HTERT RPE-1 (cell line): Measurements from ENCODE around the gene MAPK10.
"Not testable (repeated sequence)": the region's sequence is repeated elsewhere in the genome, so short reads cannot be mapped to it uniquely, and the experiment has no call there.

Experiments
- in situ Hi-C: fragments of 300-500 bp; cut with MboI; formaldehyde crosslinking; loops from 4 replicates; pipeline ENCODE4 v1.14.3; 2020; ENCODE audit warnings: low sequenced_read_pairs

Gene MAPK10

DNA sequence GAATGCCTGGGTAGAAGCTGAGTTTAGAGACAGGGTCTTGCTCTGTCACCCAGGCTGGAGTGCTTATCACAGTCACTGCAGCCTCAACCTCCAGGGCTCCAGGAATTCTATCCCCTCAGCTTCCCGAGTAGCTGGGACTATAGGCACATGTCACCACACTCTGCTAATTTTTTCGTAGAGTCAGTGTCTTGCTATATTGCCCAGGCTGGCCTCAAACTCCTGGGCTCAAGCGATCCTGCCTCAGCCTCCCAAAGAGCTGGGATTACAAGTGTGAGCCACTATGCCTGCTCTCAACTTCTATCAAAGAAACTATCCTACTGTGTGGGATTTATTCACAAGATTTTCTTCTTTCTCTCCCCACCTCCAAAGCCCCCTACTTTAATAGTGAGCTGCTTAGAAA, 15.7 kb downstream of the MAPK10 start:
- in situ Hi-C loops, result no loop called here

DNA sequence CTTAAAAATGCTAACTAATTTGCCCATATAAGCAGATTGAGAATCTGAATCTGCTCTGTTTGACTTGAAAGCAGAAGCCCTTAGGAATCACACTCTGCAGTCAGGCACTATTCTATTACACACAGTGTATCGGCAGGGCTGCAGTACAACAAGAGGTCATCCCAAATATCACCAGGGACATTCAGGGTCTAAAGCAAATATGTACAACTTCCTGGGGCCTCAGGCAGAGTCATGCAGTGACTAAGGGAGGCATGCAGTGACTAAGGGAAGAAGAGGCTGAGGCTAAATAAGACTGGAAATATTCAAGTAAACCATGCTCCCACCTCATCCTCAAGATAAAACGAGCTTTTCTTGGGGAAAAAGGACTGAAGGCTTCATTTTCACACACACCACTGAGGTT, 20.9 kb downstream of the MAPK10 start:
- in situ Hi-C loops, result no loop called here

DNA sequence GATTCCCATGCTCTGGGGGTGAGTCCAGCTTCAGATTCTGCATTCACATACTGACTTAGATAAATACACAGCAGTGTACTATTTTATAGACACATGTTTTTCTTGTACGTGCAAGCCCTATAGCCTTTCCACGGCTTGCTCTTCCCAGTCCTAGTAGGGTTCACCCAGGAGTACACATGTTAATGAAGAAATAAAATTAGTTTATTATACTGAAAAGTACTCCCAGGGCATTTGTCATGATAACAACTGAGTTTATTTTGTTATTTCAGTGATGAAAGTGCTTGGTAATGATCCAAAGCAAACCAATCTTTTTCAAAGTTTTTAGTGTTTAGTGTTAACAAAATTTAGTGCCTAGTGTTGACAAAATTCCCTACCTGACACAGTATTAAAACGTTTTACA, 21.3 kb downstream of the MAPK10 start:
- in situ Hi-C loops, result no loop called here

- in situ Hi-C loops, result no loop called here
Measured at GRCh38 chr4:86334020-86334750, 25.7 kb downstream of the MAPK10 start.

GRCh38 chr4:86333236-86333635, 26.6 kb downstream of the MAPK10 start:
- in situ Hi-C loops, result no loop called here

DNA sequence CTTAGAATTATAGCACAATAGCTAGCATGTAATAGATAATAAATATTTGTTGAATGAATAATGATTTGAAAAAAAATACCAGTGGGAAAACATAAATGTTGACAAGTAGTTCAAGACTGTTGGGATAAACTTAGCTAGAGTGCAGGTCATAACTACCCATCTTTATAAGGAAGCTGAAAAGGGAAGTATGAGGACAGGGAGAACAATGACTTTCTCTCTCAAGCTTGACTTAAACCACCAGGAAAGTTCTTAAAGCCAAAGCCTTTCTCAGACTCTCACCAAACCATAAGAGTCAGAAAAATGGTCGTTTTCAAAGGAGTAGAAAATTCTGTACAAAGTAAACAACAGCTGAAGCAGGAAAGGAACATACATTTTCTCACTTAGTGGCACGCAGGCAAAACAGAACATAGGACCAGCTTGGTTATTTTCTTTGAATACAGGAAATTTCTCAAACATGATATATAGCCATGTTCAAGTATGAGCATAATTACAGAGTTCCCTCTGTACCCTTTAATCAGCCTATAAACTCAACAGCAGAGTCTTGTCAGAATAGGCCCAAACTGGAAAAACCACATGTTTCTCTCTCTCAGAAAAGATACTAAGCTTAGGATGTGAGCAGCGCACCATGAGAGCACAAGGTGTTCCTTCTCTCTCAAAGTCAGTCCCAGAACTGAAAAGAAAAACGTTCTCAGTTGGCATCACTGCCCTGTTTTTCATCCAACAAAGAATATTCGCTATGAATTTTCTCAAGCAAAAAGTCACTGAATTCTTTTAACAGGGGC, 28.7 kb downstream of the MAPK10 start:
- in situ Hi-C loops, result no loop called here

DNA sequence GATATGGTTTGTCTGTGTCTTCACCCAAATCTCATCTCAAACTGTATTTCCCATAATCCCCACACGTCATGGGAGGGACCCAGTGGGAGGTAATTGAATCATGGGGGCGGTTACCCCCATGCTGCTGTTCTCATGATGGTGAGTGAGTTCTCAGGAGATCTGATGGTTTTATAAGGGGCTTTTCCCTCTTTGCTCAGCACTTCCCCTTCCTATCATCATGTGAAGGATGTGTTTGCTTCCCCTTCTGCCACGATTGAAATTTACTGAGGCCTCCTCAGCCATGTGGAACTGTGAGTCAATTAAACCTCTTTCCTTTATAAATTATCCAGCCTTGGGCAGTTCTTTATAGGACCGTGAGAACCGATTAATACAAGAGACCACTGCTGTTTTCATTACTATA, 29.4 kb downstream of the MAPK10 start:
- in situ Hi-C loops, result not testable (repeated sequence)

DNA sequence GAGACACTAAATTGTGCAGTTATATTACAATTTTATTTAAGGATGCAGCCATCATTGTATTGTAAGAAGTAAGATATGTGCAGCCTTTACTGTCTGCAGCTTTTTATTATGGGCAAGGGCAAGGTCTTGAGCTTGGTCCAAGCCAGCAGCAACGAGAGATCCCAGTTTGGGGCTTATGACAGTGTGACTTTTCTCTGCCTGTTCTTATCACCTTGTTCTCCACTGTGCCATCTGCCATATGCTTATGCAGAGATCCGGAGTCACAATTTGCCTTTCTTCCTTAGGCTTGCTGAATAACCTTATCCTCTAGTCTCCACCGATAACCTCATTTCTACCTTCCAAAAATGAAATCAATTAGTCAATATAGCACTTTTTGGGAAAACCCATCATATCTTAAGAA, 30.4 kb downstream of the MAPK10 start:
- in situ Hi-C loops, result no loop called here

DNA sequence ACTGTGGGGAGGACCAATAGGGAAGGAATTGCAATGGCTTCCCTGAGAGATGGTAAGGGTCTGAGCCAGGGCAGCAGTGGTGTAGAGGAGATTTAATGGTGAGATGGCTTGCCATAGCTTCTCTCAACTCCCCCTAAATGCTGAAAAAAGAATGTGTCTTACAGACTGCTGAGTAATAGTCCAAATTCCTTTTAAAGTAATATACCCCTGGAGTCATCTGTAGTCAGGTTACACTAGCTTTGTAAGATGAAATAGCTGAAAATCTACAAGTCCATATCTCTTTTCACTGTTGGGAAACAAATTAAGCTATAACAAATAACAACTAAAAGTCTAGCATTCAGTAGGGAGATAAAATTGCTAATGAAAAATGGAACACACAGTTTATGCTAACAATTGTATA, 33.5 kb downstream of the MAPK10 start:
- in situ Hi-C loops, result no loop called here

- in situ Hi-C loops, result no loop called here
Measured at GRCh38 chr4:86319390-86319789, 40.5 kb downstream of the MAPK10 start.

DNA sequence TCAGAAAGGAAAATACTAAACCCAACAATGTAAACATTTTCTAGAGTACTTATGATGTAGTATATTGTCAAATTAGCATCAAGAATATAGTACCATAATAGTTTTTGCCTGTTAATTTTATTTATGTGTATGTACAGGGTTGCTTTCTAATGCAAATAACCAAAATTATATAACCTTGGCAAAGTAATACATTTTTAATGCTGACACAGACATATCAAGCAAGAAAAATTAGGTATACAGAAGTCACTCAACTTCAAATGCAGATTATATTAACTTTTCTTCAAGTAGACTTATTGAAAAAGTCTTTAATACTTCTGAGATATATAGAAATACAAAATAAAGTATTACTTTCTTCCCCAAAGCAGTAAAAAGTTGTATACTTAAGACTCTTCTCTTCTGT, 44.3 kb downstream of the MAPK10 start:
- in situ Hi-C loops, result no loop called here

DNA sequence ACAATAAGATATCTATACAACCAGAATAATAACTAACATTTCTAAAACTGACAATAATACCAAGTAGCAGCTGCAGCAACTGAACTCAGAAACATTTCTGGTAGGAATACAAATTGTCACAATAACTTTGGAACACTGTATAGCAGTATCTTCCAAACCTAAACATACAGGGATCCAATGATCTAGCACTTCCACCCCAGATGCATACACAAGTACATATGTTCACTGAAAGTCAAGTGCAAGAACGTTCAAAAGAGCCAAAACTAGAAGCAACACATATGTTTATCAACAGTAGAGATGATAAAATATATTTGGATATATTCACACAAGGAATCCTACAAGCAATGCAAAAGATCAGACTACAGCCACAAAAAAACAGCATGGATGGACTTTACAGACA, 46.2 kb downstream of the MAPK10 start:
- in situ Hi-C loops, result no loop called here

DNA sequence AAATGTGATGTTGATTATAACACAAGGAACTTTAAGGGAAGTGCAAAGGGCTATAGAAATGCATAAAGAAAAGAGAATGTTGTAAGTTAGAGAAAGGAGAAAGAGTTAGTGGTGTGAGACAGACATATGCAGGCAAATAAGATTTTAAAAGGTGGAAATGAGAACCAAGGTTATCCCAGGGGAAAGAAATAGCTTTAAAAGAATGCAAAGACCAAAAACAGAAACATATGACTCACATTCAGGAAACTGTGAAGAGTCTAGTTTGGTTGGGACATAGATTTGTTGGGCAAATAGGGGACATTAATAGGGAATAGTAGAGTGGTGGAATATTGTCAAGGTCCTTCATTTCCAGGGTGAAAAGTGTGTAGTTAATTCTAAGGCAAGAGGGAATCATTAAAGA, 52.4 kb downstream of the MAPK10 start:
- in situ Hi-C loops, result no loop called here

GRCh38 chr4:86306816-86307215, 53.0 kb downstream of the MAPK10 start:
- in situ Hi-C loops, result no loop called here

GRCh38 chr4:86302830-86303229, 57.0 kb downstream of the MAPK10 start:
- in situ Hi-C loops, result no loop called here

GRCh38 chr4:86302251-86302650, 57.6 kb downstream of the MAPK10 start:
- in situ Hi-C loops, result no loop called here

DNA sequence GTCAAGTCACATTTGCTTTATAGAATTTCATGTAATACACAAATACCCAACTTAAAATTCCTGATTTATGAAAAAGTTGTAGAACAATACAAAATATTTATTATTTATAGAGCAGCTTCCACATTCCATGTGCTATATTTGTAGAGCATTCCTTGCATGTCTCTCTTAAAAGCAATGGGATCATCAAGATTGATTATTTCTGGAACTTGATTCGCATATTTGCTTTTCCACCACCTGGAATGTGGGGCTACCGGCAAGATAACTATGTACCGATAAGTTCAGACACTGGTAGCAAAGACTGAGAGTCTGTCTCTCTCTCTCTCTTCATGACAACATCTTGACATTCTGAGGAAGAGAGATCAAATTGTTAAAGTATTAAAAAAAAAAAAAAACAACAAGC, 59.3 kb downstream of the MAPK10 start:
- in situ Hi-C loops, result no loop called here

GRCh38 chr4:86296865-86297264, 63.0 kb downstream of the MAPK10 start:
- in situ Hi-C loops, result no loop called here

DNA sequence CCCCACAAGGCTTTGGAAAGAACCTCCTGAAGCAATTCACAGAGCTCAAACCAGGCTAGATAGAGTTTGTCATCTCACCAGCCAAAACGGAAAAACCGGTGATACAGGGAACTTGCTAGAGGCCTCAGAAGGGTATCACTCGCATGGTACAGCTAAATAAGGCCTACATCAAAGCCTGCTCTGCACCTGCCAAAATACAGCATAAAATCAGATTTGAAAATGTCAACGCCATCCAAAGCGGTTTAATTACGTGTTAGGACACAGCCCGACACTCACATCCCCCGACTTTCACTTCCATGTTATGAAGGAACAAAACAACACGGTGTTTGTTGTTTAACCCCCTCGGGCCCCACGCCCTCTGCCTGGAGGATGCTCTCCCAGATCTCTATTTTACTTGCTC, 65.0 kb downstream of the MAPK10 start:
- in situ Hi-C loops, result no loop called here

- in situ Hi-C loops, result no loop called here
Measured at GRCh38 chr4:86291180-86291579, 68.7 kb downstream of the MAPK10 start.

- in situ Hi-C loops, result no loop called here
Measured at GRCh38 chr4:86286726-86287125, 73.1 kb downstream of the MAPK10 start.

DNA sequence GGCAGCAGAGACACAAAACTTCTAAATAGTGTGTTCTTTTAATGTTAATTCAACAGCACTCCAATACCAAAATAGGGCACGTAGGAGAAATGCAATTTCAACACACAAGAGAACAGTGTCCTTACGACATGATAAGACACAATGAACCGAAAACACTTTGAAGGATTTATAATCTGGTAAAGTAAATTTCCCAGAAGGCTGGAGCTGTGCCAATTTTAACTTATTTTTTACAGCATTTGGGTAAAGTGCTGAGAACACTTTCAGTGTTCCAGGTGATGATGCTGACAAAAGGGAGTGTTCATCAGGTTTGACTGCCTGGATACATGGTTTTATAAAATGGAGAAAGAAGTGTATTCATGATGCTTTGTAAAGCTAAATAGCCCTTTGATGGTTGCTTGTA, 76.5 kb downstream of the MAPK10 start:
- in situ Hi-C loops, result no loop called here

GRCh38 chr4:86280246-86280645, 79.6 kb downstream of the MAPK10 start:
- in situ Hi-C loops, result no loop called here
